ENCODE measurements around the gene STK24. TPM values are rescaled to one million over a fixed set of nuclear protein-coding genes. Genes with fewer than 3 reads are reported as not detected.

Gene STK24
- polyA plus RNA-seq, 2 of the 4 experiments (the other 2 are of a cell fraction) = 46.1 to 55.6 TPM

- ChIA-PET POLR2A (no interaction called here), CTCF (interaction anchor here (0.9 kb wide), 1 partner anchor 114 kb away, joined by 3 read pairs; no protein-coding TSS in a partner anchor)
- ATAC-seq = no peak
- H3K4me3 ChIP-seq = no peak overlapping the region
- WGBS (ENCODE audit: missing lambda C conversion rate) = 94% methylated on average over 8 of the region's 8 CpGs
- H3K4me2 ChIP-seq = no peak overlapping the region
- FAIRE-seq = no peak
- TF ChIP-seq HDAC2 (IDR thresholded peaks at IDR 0.05) (no peak), GATA3 (IDR thresholded peaks at IDR 0.05; ENCODE audit: borderline replicate concordance) (no peak), RNF2 (IDR thresholded peaks at IDR 0.05; ENCODE audit: borderline replicate concordance, low read depth) (no peak), PBX3 (IDR thresholded peaks at IDR 0.05) (no peak), FOSL2 (IDR thresholded peaks at IDR 0.05) (no peak), FOSL2 (CRISPR knock-in tag; IDR thresholded peaks at IDR 0.05) (no peak), MYC (IDR thresholded peaks at IDR 0.05; ENCODE audit: borderline replicate concordance, low read length) (no peak), HES2 (IDR thresholded peaks at IDR 0.05) (no peak), BHLHE40 (IDR thresholded peaks at IDR 0.05; ENCODE audit: low read depth, low read length) (no peak), EHF (CRISPR knock-in tag; IDR thresholded peaks at IDR 0.05) (no peak), RARB (CRISPR knock-in tag; IDR thresholded peaks at IDR 0.05) (no peak), POLR2AphosphoS2 (conservative IDR thresholded peaks at IDR 0.05; ENCODE audit: low read length) (no peak), ELK1 (IDR thresholded peaks at IDR 0.05; ENCODE audit: low read depth, low read length) (no peak), ZC3H11A (IDR thresholded peaks at IDR 0.05) (no peak), CBX2 (IDR thresholded peaks at IDR 0.05; ENCODE audit: borderline replicate concordance, low read depth) (no peak), HOXA7 (CRISPR knock-in tag; IDR thresholded peaks at IDR 0.05) (no peak), JUNB (IDR thresholded peaks at IDR 0.05) (no peak), RFX5 (IDR thresholded peaks at IDR 0.05) (no peak)
- TF ChIP-seq, protein P1, sequence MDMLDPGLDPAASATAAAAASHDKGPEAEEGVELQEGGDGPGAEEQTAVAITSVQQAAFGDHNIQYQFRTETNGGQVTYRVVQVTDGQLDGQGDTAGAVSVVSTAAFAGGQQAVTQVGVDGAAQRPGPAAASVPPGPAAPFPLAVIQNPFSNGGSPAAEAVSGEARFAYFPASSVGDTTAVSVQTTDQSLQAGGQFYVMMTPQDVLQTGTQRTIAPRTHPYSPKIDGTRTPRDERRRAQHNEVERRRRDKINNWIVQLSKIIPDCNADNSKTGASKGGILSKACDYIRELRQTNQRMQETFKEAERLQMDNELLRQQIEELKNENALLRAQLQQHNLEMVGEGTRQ (IDR thresholded peaks at IDR 0.05) = no peak
- no peak for DNase-seq (ENCODE audit: low read depth in 1 of 2, low spot score in 1 of 2)
- peaks cover 20% of the 10 kb centered on the region; the same call in 2 of the 3 replicates for H3K4me1 ChIP-seq
- no peak overlapping the region for H3K27ac ChIP-seq
- H3K9me3 ChIP-seq = no peaks in the 10 kb centered on the region
Measured at GRCh38 chr13:98538876-98539275, 38.0 kb downstream of the STK24 start.

DNA sequence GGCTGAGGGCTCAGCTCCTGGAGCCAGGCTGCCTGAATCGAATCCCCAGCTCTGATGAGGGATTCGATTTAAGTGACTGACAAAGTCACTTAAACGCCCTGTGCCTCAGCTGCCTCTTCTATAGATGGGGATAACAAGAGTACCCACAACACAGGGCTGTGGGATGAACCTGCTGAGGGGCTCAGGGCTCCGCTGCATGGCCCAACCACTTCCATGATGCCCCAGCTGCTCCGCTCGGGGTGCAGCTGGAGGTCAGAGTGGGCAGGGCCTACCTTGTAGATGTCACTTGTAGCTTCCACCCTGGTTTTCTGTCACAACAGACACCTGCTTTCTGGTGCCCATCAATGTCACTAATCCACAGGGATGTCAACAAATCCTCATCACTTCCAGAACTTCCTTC lies 39.2 kb downstream of the STK24 start:
- FAIRE-seq (no peak), DNase-seq (ENCODE audit: low read depth in 1 of 2, low spot score in 1 of 2) (no peak), ATAC-seq (no peak)
- Histone ChIP-seq H3K4me1 (peaks cover 20% of the 10 kb centered on the region; the same call in 2 of the 3 replicates), H3K4me2 (no peak overlapping the region), H3K4me3 (no peak overlapping the region), H3K27ac (no peak overlapping the region), H3K9me3 (no peaks in the 10 kb centered on the region)
- ChIA-PET POLR2A (no interaction called here), CTCF (interaction anchor here (1.7 kb wide), 1 partner anchor 33 kb away, joined by 7 read pairs; no protein-coding TSS in a partner anchor)
- 78% methylated on average over 6 of the region's 6 CpGs for WGBS (ENCODE audit: missing lambda C conversion rate)
- TF ChIP-seq ELK1 (IDR thresholded peaks at IDR 0.05; ENCODE audit: low read depth, low read length) (no peak), HOXB13 (CRISPR knock-in tag; IDR thresholded peaks at IDR 0.05; ENCODE audit: low read depth) (no peak), CBX8 (IDR thresholded peaks at IDR 0.05) (no peak), BHLHE40 (IDR thresholded peaks at IDR 0.05; ENCODE audit: low read depth, low read length) (no peak), REST (IDR thresholded peaks at IDR 0.05) (no peak), ZC3H11A (IDR thresholded peaks at IDR 0.05) (no peak), MYC (IDR thresholded peaks at IDR 0.05; ENCODE audit: borderline replicate concordance, low read length) (no peak), CHD2 (IDR thresholded peaks at IDR 0.05; ENCODE audit: low read length, partially characterized antibody) (no peak), RARB (CRISPR knock-in tag; IDR thresholded peaks at IDR 0.05) (no peak), RFX5 (IDR thresholded peaks at IDR 0.05) (no peak), EHMT2 (IDR thresholded peaks at IDR 0.05; ENCODE audit: low read depth) (no peak), ZSCAN20 (CRISPR knock-in tag; IDR thresholded peaks at IDR 0.05) (no peak), GATA3 (IDR thresholded peaks at IDR 0.05; ENCODE audit: borderline replicate concordance) (no peak), TP53 (CRISPR knock-in tag; IDR thresholded peaks at IDR 0.05) (no peak)

Measured in A549 (cell line).